ENCODE results near the gene PDLIM5.
"Not testable (repeated sequence)": the region's sequence is repeated elsewhere in the genome, so short reads cannot be mapped to it uniquely, and the experiment has no call there.

PDLIM5 gene

DNA sequence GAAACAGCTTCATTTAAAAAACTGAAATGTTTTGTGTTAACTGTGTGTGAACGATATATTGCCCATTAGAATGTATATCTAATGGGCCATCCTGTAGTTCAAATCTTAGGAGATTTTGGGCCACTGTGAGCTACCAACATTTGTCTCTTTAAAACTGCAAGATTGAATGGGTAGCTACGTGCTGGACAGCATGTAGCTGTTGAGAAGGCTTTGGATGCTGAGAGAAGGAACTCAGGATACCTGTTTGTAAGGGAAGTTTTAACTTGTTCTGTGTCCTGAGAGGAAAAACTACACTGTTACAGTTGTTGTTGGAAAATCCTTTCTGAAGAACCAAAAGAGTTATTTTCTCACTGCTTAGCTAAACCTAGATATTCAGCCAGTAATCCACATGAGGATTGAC is 45.9 kb downstream of the PDLIM5 start:
- DNase-seq (ENCODE audit: low spot score): no peak

DNA sequence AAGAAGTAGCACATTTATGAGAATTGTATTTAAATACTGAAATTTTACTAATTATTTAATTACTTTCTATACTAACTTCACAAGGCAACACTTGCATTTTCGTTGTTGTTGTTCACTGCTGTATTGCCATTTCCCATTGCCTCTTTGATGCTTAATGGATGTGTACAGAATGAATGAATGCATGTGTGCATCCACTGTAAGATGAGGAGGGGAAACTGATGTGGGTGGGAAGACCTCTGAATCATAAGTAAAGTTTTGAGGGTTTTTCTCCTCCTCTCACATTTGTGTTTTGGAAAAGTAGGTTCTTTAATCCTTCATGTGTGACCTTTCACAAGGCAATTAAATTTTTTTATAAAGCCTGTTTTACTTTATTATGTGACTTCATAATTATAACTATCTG is 46.8 kb downstream of the PDLIM5 start:
- no peak for DNase-seq (ENCODE audit: low spot score)

DNA sequence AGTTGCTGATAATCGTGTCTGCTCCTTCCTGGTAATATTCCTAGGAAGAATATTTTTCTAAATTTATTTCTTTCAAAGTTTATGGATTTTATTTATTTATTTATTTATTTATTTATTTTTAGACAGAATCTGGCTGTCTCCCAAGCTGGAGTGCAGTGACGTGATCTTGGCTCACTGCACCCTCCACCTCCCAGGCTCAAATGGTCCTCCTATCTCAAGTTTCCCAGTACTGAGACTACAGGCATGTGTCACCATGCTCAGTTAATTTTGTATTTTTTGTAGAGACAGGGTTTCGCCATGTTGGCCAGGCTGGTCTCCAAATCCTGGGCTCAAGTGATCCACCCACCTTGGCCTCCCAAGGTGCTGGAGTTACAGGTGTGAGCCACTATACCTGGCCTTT is 48.9 kb downstream of the PDLIM5 start:
- no peak for DNase-seq (ENCODE audit: low spot score)

DNA sequence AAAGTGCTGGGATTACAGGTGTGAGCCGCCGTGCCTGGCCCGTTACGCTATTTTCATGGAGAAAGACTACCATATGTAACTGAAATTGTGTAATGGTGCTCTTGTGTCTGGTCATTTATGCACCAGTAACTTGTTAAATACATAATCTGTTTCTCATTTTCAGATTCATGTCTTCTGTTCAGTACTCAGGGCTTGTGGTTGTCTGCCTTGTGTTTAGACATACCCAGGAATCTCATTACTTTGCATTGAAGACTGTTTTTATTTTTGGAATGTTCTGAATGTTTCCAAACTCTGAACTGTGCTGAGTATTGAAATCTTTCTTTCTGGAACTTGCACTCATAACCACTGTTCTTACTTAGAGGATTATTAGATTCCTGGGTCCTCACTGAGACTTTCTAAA is 52.8 kb downstream of the PDLIM5 start:
- no peak for DNase-seq (ENCODE audit: low spot score)

DNA sequence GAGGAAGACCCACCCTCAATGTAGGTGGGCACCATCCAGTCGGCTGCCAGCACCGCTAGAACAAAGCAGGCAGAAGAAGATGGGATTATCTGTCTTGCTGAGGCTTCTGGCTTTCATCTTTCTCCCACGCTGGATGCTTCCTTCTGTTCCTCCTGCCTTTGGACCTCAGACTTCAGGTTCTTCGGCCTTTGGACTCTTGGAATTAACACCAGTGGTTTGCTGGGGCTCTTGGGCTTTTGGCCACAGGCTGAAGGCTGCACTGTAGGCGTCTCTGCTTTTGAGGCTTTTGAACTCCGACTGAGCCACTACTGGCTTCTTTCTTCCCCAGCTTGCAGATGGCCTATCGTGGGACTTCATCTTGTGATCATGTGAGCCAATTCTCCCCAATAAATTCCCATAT is 55.1 kb downstream of the PDLIM5 start:
- DNase-seq (ENCODE audit: low spot score): no peak

DNA sequence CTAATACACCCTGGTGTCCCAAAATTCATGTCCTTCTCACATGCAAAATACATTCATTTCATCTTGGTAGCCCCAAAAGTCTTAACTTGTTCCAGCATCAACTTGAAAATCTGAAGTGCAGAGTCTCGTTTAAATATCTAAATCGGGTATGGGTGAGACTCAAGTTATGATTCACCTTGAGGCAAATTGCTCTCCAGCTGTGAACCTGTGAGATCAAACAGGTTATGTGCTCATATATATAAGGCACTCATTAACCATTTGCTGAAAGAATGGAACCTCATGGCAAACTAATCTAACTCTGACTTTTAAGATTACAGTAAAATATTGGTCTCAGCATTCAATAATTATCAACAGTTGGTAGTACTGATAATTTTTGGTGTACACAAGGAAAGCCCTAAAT is 55.5 kb downstream of the PDLIM5 start:
- DNase-seq (ENCODE audit: low spot score): no peak

DNA sequence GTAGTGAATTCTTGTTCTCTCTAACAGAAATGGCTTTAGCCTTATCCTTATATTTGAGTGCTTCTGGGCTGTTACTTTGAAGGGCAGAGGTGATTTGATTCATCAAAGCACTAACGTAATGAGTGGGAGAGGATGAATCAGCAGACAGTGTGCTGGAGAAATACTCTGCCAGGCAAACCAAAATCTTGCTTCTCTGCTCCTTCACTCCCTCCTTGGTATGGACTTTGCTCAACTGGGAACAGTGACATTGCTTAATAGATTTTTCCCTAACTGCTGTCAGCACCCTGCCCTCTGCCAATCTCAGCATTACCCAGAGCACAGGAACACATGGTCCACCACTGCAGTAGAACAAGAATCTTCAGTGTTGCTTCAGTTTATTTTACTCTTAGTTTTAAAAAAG is 56.0 kb downstream of the PDLIM5 start:
- no peak for DNase-seq (ENCODE audit: low spot score)

DNA sequence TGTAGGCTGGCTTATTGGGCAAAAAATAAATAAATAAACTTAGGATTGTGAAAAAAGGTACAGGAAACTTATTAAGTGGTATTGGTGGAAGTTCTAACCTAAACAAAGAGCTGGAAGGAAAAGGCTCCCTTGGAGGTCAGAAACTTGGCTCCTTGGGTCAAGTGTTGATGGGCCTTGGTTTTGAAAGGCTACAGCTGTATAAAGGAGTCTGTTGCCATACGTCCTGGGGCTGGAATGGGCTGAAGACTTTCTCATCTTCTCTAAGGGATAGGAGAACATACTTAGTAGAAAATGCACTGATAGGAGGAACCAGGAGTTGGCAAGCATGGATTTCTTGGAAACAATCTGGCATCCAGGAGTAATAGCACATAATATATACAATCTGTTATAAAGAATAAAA is 56.6 kb downstream of the PDLIM5 start:
- no peak for DNase-seq (ENCODE audit: low spot score)

DNA sequence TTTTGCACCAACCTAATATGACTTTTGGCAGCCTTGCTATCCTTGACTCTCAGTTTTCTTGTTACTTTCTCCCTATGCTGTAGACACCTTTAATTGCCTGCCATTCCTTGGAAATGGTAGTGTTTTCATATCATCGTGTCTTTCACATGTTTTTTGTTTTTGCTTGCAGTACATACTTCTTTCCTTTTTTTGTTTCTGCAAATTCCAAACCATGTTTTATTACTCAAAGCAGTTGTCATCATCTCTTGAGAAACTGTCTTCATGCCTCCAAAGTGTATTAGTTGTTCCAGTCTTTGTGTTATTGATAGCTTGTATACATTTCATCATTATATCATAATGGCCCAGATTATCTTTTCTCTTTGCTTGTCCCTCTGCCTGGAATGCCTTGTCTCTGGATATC is 57.1 kb downstream of the PDLIM5 start:
- DNase-seq (ENCODE audit: low spot score): no peak

DNA sequence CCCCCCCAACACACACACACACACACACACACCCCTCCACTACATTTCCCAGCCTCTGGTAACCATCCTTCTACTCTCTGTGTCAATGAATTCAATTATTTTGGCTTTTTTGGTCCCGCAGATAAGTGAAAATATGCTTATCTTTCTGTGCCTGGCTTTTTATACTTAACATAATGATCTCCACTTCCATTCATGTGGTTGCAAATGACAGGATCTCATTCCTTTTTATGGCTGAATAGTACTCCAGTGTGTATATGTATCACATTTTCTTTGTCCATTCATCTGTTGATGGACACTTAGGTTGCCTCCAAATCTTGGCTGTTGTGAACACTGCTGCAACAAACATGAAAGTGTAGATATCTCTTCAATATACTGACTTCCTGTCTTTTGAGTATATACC is 59.8 kb downstream of the PDLIM5 start:
- no peak for DNase-seq (ENCODE audit: low spot score)

DNA sequence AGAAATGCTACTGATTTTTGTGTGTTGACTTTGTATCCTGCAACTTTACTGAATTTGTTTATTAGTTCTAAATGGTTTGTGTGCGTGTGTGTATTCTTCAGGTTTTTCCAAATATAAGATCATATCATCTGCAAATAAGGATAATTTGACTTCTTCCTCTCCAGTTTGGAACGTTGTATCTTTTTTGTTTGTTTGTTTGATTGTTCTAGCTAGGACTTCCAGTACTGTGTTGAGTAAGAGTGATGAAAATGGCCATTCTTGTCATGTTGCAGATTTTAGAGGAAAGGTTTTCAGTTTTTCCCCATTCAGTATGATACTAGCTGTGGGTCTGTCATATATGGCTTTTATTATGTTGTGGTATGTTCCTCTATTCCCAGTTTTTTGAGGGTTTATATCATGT is 61.8 kb downstream of the PDLIM5 start:
- not testable (repeated sequence) for DNase-seq (ENCODE audit: low spot score)

DNA sequence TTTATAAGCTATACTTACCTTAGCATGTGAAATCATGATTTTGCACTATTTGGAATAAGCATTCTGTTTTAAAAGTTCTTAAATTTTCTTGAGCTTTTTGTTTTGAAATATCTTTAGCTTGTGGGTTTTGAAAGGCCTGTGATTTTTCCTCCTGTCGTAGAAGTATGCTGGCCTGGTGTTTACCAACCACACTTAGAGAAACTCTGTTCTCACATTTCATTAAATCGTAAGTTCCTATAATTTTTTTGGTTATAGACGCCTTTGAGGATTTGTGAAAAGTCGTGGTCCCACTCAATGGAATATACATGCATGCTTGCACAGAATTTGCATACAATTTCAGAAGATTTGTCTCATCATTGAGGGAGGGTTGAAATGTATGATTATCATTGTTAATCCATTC is 63.6 kb downstream of the PDLIM5 start:
- no peak for DNase-seq (ENCODE audit: low spot score)

DNA sequence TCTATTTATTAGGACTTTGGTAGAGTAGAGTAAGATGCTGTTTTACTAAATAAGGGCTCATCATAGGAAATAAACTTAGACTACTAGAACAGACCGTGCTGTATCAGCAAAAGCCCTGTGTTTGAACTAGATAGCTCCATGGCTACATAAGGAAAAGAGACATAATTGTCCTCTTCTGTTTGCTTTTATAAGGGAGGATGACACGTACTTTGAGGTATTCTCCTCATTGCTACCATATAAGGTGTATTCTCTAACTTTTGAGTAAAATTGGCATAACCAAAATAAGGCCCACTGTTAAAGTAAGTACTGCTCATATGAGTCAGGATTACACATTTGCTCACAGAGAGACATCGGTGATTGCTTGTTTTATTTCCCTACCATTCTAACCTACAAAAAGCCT is 64.3 kb downstream of the PDLIM5 start:
- DNase-seq (ENCODE audit: low spot score): no peak

DNA sequence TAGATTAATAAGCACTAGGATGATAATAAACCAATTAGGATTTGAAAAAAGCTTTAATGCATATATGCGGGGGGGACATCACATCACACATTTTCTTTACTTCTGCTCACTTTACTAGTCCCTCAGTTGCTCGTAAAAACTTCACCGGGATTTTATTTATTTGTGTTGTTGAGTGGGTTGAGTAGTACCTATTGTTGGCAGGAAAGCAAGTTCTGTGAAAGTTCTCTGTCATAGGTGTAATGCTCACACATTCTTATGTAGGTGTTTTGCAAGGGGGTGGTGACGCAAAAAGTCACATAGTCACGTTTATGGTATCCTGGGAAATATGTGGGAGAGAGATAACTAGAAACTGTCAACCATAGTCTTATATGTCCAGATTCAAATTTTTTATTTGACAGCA is 65.3 kb downstream of the PDLIM5 start:
- DNase-seq (ENCODE audit: low spot score): no peak

DNA sequence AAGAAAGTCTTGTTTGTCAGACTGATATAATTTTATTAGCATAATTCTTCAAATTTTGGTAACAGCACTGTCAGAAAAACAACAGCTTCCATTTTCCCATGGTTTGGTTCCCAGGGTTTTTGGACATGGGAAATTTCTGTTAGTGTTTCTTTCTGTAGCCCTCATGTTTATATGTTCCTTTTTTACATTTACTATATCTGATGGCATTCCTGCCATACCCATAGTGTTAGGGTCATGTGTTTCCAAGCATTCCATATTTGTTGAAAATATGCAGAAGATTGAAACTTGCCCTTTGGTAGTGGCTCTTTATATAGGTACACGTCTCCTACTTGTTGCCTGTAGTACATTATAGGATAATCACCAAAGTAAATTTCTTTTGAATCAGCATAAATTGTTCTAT is 65.8 kb downstream of the PDLIM5 start:
- DNase-seq (ENCODE audit: low spot score): no peak

DNA sequence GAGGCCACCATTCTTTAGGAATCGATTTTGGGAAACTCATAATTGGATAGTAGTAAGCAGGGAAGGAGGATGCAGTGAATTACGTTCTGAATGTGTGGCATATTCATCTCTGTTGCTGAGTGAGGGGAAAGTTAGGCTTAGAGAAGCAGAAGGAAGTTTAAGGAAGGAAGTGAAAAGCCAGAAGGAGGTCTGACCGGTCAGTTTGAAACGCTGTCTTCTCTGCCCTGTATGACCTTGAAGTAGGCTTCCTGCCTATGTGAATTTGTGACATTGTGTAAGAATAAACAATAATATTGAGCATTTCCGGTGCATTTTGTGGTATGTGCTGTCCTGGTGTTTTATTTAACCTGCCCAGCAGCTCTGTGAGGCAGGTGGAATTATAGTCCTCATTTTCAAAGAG is 67.3 kb downstream of the PDLIM5 start:
- DNase-seq (ENCODE audit: low spot score): no peak

DNA sequence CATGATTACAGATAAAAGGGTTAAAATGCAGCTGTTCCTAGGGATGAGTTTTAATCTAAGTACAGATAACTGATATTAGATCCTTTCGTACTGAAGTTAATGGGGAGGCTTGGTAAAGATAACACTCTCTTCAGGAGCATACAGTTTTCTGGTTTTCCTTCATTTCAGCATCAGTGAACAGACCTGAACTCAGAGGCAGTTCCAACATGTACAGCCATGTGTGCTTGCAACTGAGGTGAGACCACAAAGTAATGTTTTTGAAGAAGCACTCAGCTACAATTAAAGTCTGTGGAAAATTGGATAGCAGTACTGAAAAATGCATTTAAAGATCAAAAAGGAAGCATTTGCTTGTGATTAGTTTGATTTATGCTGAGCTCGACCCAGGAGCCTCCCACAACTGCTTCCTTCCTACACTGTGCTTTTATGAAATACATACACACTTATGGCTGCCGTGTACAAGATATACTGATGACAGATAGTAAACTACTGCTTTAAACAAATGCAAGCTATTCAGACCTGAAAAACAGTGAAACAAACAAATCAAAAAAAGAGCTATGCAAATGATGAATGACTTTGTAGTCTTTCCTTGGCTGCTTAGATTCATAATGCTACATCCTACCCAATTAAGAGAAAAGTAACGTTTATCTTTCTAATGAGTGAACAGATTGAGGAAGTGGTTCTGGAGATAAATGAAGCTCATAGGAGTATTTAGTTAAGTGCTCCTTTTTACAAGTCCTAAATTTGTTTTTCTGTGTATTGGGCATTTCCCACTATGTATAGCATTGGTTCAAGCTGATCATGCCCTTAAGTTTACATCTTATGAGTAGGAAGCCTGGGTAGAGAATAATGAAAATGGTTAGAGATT is 68.4 kb downstream of the PDLIM5 start:
- DNase-seq (ENCODE audit: low spot score): no peak

DNA sequence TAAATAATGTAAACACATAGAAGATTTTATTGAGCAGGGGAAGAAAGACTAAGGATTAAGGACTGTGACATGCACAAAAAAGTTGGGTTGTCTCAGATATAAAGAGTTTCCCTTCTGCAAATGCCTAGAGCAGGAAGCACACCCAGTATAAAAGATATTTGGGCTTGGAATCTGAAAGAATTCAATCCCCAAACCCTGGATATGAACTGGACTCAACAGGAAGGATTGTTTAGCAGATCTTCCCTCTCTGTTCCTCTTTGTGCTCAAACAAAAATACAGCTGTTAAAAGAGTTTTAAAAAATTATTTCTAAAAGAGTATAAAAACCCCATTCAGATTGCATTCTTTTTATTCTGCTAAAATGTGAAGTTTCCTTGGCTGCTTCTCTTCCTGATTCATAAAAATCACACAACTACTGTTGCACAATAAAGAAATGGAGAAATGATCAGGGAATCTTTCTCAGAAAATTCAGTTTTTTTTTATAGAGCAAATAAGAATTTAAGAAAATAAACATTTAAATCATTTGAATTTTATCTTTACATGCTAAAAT is 71.4 kb downstream of the PDLIM5 start:
- no peak for DNase-seq (ENCODE audit: low spot score)

DNA sequence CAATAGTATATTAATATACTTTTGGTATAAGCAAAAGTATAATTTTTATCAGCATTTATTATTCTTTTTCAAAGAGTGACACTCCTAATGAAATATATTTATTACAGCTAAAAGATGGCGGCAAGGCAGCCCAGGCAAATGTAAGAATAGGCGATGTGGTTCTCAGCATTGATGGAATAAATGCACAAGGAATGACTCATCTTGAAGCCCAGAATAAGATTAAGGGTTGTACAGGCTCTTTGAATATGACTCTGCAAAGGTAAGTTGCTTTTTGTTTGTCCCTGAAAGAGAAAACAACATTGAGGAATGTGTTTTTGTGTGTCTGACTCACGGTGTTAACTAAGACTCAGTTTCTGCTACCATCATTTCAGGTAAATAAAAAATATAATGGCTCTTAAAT is 71.9 kb downstream of the PDLIM5 start:
- no peak for DNase-seq (ENCODE audit: low spot score)

DNA sequence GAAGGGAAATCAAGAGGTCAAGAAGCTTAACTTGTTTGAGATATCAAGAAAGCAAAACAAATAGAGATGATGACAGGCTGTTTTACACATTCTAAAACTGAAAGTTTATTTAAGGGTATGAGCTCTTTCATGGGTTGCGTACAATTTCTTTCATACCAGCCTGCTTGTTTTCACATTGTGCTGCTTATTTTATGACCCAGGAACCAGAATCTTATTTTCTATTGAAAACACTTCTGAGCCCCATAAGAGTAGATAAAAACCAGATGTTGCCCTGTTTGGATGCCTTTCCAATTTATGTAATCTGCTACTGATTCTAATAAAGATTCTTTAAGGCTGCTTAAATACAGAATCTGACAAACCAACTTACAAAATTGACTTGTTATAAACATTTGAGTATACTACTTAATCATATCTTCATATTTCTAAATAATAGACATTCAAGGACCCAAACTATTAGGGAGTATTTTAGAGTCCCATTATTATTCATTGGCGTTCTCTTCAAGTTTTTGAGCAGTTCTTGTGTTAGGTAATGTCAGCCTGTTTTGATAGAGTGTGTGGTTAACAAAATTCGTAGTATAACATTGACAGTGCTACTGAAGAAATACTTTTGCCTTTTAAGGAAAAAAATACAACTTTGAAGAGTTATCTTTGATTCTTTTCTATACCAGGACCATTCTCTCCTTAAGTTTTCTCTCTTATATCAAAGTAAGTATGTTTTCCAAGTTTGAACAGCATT is 74.4 kb downstream of the PDLIM5 start:
- no peak for DNase-seq (ENCODE audit: low spot score)

DNA sequence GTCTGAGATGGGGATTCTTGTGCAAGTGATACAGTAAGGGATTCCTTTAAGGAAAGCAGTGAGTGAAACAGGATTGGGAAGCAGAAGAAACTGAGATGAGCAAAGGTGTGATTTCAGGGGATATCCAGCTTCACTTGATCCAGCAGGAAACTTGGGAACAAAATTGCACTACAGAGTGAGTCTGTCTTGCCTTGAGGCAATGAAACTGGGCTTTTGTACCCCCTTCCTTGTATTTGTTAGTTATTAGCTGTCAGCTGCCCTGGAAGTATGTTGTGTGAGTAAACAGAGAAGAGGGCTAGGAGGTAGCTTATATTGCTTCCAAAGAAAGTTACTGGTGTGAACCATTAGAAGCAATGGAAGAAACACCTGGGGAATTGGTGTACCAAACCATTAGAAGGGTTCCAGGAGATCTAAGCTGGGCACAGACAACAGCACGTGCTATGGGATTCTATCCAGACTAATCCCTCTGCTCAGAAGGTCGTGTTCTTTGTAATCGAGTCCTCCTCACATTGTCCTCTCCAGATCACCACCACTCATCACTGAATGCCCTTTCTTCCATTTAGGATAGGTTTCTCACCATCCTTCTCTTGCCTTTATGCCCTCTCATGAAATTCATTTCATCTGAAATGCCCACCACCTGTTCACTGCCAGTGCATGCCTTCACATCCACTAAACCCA is 76.0 kb downstream of the PDLIM5 start:
- no peak for DNase-seq (ENCODE audit: low spot score)

DNA sequence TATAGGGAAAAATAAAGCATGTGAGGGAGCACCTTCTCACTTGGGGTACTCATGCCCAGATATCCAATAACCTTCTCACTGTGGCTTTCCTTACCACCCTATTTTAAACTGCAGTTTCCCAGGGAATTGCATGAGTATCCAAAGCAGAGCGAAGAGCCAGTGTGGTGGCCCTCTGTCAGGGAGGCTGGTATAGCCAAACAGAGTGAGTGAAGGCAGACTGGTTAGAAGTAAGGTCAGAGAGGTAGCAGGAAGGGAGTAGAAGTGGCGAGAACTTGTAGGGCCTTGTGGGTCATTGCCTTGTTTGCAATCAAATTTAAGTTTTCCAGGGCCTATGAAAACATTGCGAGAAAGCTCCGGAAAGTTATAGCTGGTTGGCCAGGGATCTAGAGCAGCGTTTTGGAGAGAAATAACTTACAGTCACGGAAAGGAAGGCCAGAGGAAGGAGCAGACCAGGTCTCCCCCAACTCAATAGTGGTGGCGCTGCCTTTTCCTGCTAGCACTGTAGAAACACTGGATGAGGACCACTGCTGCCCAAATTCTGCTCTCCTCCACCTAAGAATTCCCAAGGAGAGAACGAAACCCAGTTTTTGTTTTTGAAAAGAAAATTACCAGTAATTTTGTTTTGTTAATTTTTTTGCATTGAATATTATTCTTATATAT is 77.2 kb downstream of the PDLIM5 start:
- DNase-seq (ENCODE audit: low spot score): no peak
